ENCODE measurements around the gene P2RX7.

GRCh38 chr12:121166356-121166755 is 33.7 kb downstream of the P2RX7 start:
- TF ChIP-seq EZH2phosphoT487 (conservative IDR thresholded peaks at IDR 0.05; ENCODE audit: low read length) (no peak), CTCF (IDR thresholded peaks at IDR 0.05; ENCODE audit: insufficient read depth, low read length, poor library complexity, severe bottlenecking) (no peak)
